SU-DHL-6 (cell line): ENCODE results near the gene SENP2.

Experiments
- H2AFZ ChIP-seq: fragments of 200-600 bp; sonication (generic); 2 replicates; pipeline ENCODE4 v1.6.1; 2014; ENCODE audit warnings: low read depth, mild to moderate bottlenecking, moderate library complexity, mixed read lengths, antibody characterized with exemption, low read length; ENCODE audit not compliant: severe bottlenecking
- H3F3A ChIP-seq: fragments of 200-600 bp; shearing (Covaris generic); 2 replicates; pipeline ENCODE4 v1.6.0; 2016; ENCODE audit warnings: antibody characterized with exemption, mild to moderate bottlenecking; ENCODE audit not compliant: insufficient read depth
- H3K27ac ChIP-seq: fragments of 200-600 bp; sonication (generic); 2 replicates; pipeline ENCODE4 v1.5.1; 2016; ENCODE audit warnings: low read depth, mild to moderate bottlenecking, low read length, moderate library complexity, mixed read lengths
- H3K27me3 ChIP-seq: fragments of 200-600 bp; sonication (generic), shearing (Covaris generic); 2 replicates; pipeline ENCODE4 v1.6.0; 2014; ENCODE audit warnings: mild to moderate bottlenecking, low read length
- H3K36me3 ChIP-seq: fragments of 200-600 bp; sonication (generic); 2 replicates; pipeline ENCODE4 v1.6.1; 2014; ENCODE audit warnings: mild to moderate bottlenecking, low read length, mixed read lengths
- H3K4me2 ChIP-seq: fragments of 300-600, 200-600 bp; shearing (Covaris generic), sonication (generic); 2 replicates; pipeline ENCODE4 v1.6.0; 2014; ENCODE audit warnings: low read length, low read depth, mild to moderate bottlenecking; ENCODE audit not compliant: poor library complexity, severe bottlenecking
- H3K4me3 ChIP-seq: fragments of 200-600 bp; sonication (generic); 2 replicates; pipeline ENCODE4 v1.5.1; 2014; ENCODE audit warnings: antibody characterized with exemption, low read length, mild to moderate bottlenecking, mixed read lengths; ENCODE audit not compliant: insufficient read depth, poor library complexity, severe bottlenecking
- H3K79me2 ChIP-seq: fragments of 200-600 bp; sonication (generic); 2 replicates; pipeline ENCODE4 v1.6.1; 2014; ENCODE audit warnings: mild to moderate bottlenecking, low read length, moderate library complexity; ENCODE audit not compliant: insufficient read depth
- H3K9ac ChIP-seq: fragments of 200-600 bp; sonication (generic); 2 replicates; pipeline ENCODE4 v1.7.0; 2014; ENCODE audit warnings: mild to moderate bottlenecking, low read length
- H3K9me2 ChIP-seq: fragments of 200-600 bp; sonication (generic); replicated peaks from 2 replicates; pipeline ENCODE4 v1.6.1; 2014; ENCODE audit warnings: low read length; ENCODE audit not compliant: insufficient read depth
- H3K9me3 ChIP-seq: fragments of 200-600 bp; sonication (generic); 2 replicates; pipeline ENCODE4 v1.6.1; 2014; ENCODE audit warnings: low read length, mixed read lengths; ENCODE audit not compliant: insufficient read depth
- H4K20me1 ChIP-seq: fragments of 200-600 bp; sonication (generic); 2 replicates; pipeline ENCODE4 v1.6.1; 2014; ENCODE audit warnings: low read depth, mild to moderate bottlenecking, antibody characterized with exemption, low read length, moderate library complexity, mixed read lengths
- EZH2phosphoT487 ChIP-seq: fragments of 200-600 bp; sonication (generic), shearing (Covaris generic); conservative IDR thresholded peaks from 2 replicates; pipeline ENCODE4 v1.6.1; 2018; ENCODE audit warnings: mild to moderate bottlenecking, antibody characterized with exemption, low read length, moderate library complexity, mixed read lengths
- TF ChIP-seq, protein P1 (sequence below): fragments of 200-600 bp; sonication (generic); IDR thresholded peaks from one replicate; pipeline ENCODE4 v1.5.1; 2017; ENCODE audit warnings: antibody characterized with exemption, mild to moderate bottlenecking, low read length, moderate library complexity; ENCODE audit not compliant: insufficient read depth, poor library complexity, severe bottlenecking

The SENP2 gene

DNA sequence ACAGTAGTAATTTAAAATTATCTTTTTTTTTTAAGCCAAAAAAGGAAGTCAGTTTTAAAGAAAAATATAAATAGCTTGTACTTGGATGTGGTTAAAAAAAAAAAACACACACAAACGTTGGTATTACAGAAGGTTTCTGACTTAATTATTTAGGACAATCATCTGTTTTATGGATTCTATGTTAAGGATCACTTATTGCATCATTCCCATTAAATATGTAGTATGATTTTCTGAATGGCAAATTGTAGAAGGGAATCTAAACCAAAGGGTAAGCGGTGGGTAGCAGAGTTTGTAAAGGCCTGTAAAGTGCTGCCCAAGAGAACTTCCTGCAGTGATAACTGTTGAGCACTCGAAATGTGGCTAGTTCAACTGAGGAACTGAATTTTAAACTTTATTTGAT, 8.0 kb downstream of the SENP2 start:
- TF ChIP-seq, protein P1, sequence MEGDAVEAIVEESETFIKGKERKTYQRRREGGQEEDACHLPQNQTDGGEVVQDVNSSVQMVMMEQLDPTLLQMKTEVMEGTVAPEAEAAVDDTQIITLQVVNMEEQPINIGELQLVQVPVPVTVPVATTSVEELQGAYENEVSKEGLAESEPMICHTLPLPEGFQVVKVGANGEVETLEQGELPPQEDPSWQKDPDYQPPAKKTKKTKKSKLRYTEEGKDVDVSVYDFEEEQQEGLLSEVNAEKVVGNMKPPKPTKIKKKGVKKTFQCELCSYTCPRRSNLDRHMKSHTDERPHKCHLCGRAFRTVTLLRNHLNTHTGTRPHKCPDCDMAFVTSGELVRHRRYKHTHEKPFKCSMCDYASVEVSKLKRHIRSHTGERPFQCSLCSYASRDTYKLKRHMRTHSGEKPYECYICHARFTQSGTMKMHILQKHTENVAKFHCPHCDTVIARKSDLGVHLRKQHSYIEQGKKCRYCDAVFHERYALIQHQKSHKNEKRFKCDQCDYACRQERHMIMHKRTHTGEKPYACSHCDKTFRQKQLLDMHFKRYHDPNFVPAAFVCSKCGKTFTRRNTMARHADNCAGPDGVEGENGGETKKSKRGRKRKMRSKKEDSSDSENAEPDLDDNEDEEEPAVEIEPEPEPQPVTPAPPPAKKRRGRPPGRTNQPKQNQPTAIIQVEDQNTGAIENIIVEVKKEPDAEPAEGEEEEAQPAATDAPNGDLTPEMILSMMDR, result no peak
- no peak for TF ChIP-seq EZH2phosphoT487
- Histone ChIP-seq H3K27ac (no peak overlapping the region), H3K9me3 (no peaks in the 10 kb centered on the region), H4K20me1 (no peaks in the 10 kb centered on the region), H2AFZ (no peak overlapping the region), H3K36me3 (no peaks in the 10 kb centered on the region; the same call in 1 of the 2 replicates), H3K4me2 (no peak overlapping the region), H3K27me3 (no peaks in the 10 kb centered on the region), H3F3A (peaks cover 5% of the 10 kb centered on the region; the same call in 1 of the 2 replicates), H3K9ac (no peak overlapping the region), H3K9me2 (no peaks in the 10 kb centered on the region), H3K4me3 (no peak overlapping the region), H3K79me2 (peaks cover 8% of the 10 kb centered on the region)

DNA sequence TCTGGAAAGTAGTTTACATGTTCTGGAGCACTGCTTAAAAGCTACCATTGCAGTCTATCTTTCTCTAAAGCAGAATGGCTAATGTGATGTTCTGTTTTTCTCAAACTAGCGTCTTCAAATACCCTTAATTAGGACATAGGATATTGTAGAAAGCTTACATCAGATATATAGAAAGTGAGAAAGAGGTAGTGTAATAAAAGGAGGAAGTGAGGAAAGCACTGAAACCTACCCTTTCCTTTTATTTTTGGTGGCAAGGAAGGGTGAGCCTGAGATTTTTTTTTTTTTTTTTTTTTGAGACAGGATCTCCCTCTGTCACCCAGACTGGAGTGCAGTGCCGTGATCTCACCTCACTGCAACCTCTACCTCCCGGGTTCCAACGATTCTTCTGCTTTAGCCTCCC, 9.4 kb downstream of the SENP2 start:
- H3K4me2 ChIP-seq, result peak overlapping the region; percentile 30
- TF ChIP-seq, protein P1, result no peak
- TF ChIP-seq EZH2phosphoT487, result no peak
- H3K36me3 ChIP-seq, result no peaks in the 10 kb centered on the region; the same call in 1 of the 2 replicates
- H3K9me2 ChIP-seq, result no peaks in the 10 kb centered on the region
- no peaks in the 10 kb centered on the region for H3K27me3 ChIP-seq
- no peaks in the 10 kb centered on the region for H4K20me1 ChIP-seq
- H2AFZ ChIP-seq, result no peak overlapping the region
- peak overlapping the region; percentile 60 for H3K27ac ChIP-seq
- peaks cover 4% of the 10 kb centered on the region; the same call in 1 of the 2 replicates for H3F3A ChIP-seq
- no peaks in the 10 kb centered on the region; the same call in 1 of the 2 replicates for H3K79me2 ChIP-seq
- no peaks in the 10 kb centered on the region for H3K9me3 ChIP-seq
- H3K4me3 ChIP-seq, result no peak overlapping the region
- no peak overlapping the region for H3K9ac ChIP-seq

DNA sequence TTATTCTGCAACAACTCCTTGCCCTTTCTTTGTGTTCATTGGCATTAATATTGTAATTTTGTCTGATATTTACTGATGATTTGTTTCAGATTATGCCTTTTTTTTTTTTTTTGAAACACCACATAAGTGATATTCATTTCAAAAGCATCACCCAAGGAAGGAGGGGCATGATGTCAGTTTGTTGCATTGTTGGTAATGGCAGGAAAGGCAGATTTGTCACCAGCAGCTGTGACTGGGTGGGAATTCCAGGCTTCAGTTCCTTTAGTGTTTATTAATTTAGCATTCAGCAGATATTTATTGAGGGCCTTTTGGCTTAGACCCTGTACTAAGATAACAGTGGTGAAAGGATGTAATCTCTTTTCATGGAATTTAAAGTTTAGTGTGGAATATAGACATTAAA, 19.5 kb downstream of the SENP2 start:
- Histone ChIP-seq H3K4me3 (no peak overlapping the region), H3F3A (no peaks in the 10 kb centered on the region), H3K4me2 (no peak overlapping the region), H3K79me2 (no peaks in the 10 kb centered on the region), H3K27ac (no peak overlapping the region), H2AFZ (no peak overlapping the region), H3K9me2 (no peaks in the 10 kb centered on the region), H3K9me3 (no peaks in the 10 kb centered on the region), H3K27me3 (no peaks in the 10 kb centered on the region), H4K20me1 (no peaks in the 10 kb centered on the region; the same call in 1 of the 2 replicates), H3K36me3 (peaks cover 14% of the 10 kb centered on the region; the same call in 1 of the 2 replicates), H3K9ac (no peak overlapping the region)
- TF ChIP-seq, protein P1, result no peak
- TF ChIP-seq EZH2phosphoT487, result no peak
